Right lobe of liver (tissue), 6 donors: ENCODE data around the gene GRIN2C. TPM values are rescaled to one million over a fixed set of nuclear protein-coding genes. Genes with fewer than 3 reads are reported as not detected.

Source experiments
- ATAC-seq, 4 donors: fragments of 200-7000 bp; cut with Tn5 transposase; one replicate each; pipeline ENCODE4 v1.9.1; 2020; ENCODE audit warnings: mild to moderate bottlenecking in 4 of 4, moderate library complexity in 4 of 4
- DNase-seq, 3 donors: peaks; one replicate each; pipeline ENCODE4 v3.0.0-alpha.2; 2020
- H3K27ac ChIP-seq, 3 donors: fragments of 200-600 bp; one replicate each; pipeline ENCODE4 v1.8.0; 2022
- H3K27me3 ChIP-seq, 2 donors: fragments of 200-600 bp; one replicate each; pipeline ENCODE4 v1.8.0; 2022
- H3K36me3 ChIP-seq, 4 donors: fragments of 200-600 bp; sonication (generic) in 1 of 4; one replicate each; pipeline versions ENCODE4 v1.5.1 to v1.8.0; 2017 to 2022; ENCODE audit warnings: control low read depth in 1 of 4
- H3K4me1 ChIP-seq, 4 donors: fragments of 200-600 bp; sonication (generic) in 1 of 4; one replicate each; pipeline versions ENCODE4 v1.5.1 to v1.8.0; 2017 to 2022; ENCODE audit warnings: control low read depth in 1 of 4
- H3K4me3 ChIP-seq, 3 donors: fragments of 200-600 bp; one replicate each; pipeline ENCODE4 v1.8.0; 2022
- H3K9me3 ChIP-seq, 4 donors: fragments of 200-600 bp; sonication (generic) in 1 of 4; one replicate each; pipeline versions ENCODE4 v1.5.1 to v1.8.0; 2017 to 2022; ENCODE audit warnings: control low read depth in 1 of 4
- CTCF ChIP-seq, 4 donors: fragments of 200-600 bp in 3 of 4; fragments of 450-650 bp in 1 of 4; IDR thresholded peaks; one replicate each; pipeline versions ENCODE4 v1.5.1 to v1.8.0; 2016 to 2022; ENCODE audit warnings: antibody characterized with exemption in 4 of 4, mild to moderate bottlenecking in 2 of 4
- POLR2A ChIP-seq: fragments of 450-650 bp; IDR thresholded peaks from one replicate; pipeline ENCODE4 v1.6.1; 2017; ENCODE audit warnings: antibody characterized with exemption, mild to moderate bottlenecking
- WGBS: methylation state at CpG from one replicate; pipeline ENCODE4 v1.1.6; 2018; ENCODE audit warnings: low coverage, low lambda C conversion rate; ENCODE audit not compliant: insufficient coverage; ENCODE audit errors: missing lambda C conversion rate; 5-methylcytosine and 5-hydroxymethylcytosine counted together
- intact Hi-C, 2 donors: fragments of 100-400 bp; cut with DNase I; formaldehyde crosslinking; loops; one replicate each; pipeline versions ENCODE4 v1.11.2 to v1.14.1; 2022
- total RNA-seq, 6 experiments: library from RNA; depleted of rRNA in 2 of 6; stranded (reverse); fragments of >200 nt in 2 of 6; fragmentation: NEBNext Ultra II Directional in 3 of 6; extraction: Animal tissue kit (Norgen Biotek cat#: 25700) in 3 of 6; gene quantifications; one replicate each; pipeline versions ENCODE4 v1.1.0 to v1.2.4, GENCODE V29; 2016 to 2023
- donor health status: DM: no; HTN: yes; CAD: no.
- donor health status: DM: no; HTN: no; CAD: no.
- donor health status: DM: no; HTN: no; CAD: no.
- donor health status: DM: no; HTN: yes; CAD: no.
- donor health status: DM: no; HTN: yes; CAD: no.

The GRIN2C gene
- total RNA-seq, 6 experiments from 2014 or later = 0.10 to 0.13 TPM; not detected in 4

GRCh38 chr17:74851612-74852236, 8.0 kb downstream of the GRIN2C start:
- H3K9me3 ChIP-seq = no peaks in the 10 kb centered on the region
- H3K27me3 ChIP-seq = peaks cover 0 to 7% of the 10 kb centered on the region in 2 donors
- DNase-seq (no peak), ATAC-seq (no peak)
- H3K4me3 ChIP-seq = no peak overlapping the region
- no peaks in the 10 kb centered on the region for H3K4me1 ChIP-seq
- intact Hi-C loops = no loop called here
- no peak overlapping the region for H3K27ac ChIP-seq
- TF ChIP-seq POLR2A (no peak), CTCF (IDR thresholded peaks at IDR 0.05) (no peak)
- no CpG with 5 or more reads among the region's 29 CpGs for whole genome bisulfite sequencing
- no peaks in the 10 kb centered on the region for H3K36me3 ChIP-seq

DNA sequence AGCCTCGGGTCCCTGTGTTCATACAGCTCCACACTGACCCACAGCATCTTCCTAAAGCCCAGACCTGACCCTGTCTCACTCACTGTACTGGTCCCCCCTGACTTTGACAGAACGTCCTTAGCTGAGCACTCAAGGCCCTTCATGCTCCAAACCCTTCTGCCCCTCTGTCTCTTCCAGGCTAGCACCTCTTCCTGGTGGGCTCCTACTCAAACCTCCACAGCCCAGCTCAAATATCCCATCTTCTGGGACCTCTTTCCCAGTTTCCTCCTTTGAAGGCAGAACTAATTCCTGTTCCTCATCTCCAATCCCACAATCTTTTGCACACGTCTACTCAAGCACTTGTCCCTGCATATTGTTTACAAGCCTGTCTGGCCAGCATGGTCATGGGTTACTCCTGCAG, 8.8 kb downstream of the GRIN2C start:
- Histone ChIP-seq H3K36me3 (no peaks in the 10 kb centered on the region), H3K27ac (no peak overlapping the region), H3K9me3 (no peaks in the 10 kb centered on the region), H3K27me3 (peaks cover 0 to 7% of the 10 kb centered on the region in 2 donors), H3K4me1 (no peaks in the 10 kb centered on the region), H3K4me3 (no peak overlapping the region)
- DNase-seq = no peak
- no peak for ATAC-seq
- WGBS = 24% methylated on average over 2 of the region's 3 CpGs
- TF ChIP-seq CTCF (IDR thresholded peaks at IDR 0.05) (no peak), POLR2A (no peak)
- intact Hi-C loops = no loop called here

DNA sequence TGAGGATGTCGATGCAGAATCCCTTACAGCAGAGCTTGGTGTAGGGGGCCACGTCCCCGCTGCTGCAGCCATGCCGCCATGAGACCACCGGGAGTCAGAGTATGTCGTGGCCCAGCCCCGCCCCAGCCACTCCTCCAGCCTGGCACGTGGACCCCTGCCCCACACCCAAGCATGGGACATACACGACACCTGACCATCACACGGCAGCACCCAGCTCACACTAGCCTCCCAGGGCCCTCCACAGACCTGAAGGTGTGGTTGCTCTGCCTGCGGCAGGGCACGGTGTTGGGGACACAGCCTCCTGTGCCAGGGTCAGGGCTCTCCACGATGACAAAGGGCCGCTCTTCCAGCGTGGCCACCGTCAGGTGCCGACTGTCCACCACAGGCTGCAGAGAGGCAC, 9.4 kb downstream of the GRIN2C start:
- intact Hi-C loops = no loop called here
- whole genome bisulfite sequencing = 100% methylated on average over 2 of the region's 17 CpGs
- Histone ChIP-seq H3K4me1 (no peaks in the 10 kb centered on the region), H3K4me3 (no peak overlapping the region), H3K27ac (no peak overlapping the region), H3K27me3 (peaks cover 0 to 7% of the 10 kb centered on the region in 2 donors), H3K36me3 (no peaks in the 10 kb centered on the region), H3K9me3 (no peaks in the 10 kb centered on the region)
- ATAC-seq (no peak), DNase-seq (no peak)
- TF ChIP-seq CTCF (IDR thresholded peaks at IDR 0.05) (no peak), POLR2A (no peak)

GRCh38 chr17:74848656-74849399, 10.9 kb downstream of the GRIN2C start:
- TF ChIP-seq POLR2A = no peak
- no peak for TF ChIP-seq CTCF (IDR thresholded peaks at IDR 0.05)
- intact Hi-C loops = no loop called here
- ATAC-seq = peak in 1 of 4 donors; percentile 4
- Histone ChIP-seq H3K27ac (no peak overlapping the region), H3K9me3 (no peaks in the 10 kb centered on the region), H3K36me3 (no peaks in the 10 kb centered on the region), H3K27me3 (peaks cover 0 to 2% of the 10 kb centered on the region in 2 donors), H3K4me3 (no peak overlapping the region), H3K4me1 (no peaks in the 10 kb centered on the region)
- no peak for DNase-seq
- WGBS = 59% methylated on average over 6 of the region's 9 CpGs
